Natural killer cell treated with Interleukin-12 subunit alpha and Interleukin-12 subunit beta and Interleukin-15 and Interleukin-18, amount 100 ng/mL, for 72 hours (primary cell): Measurements from ENCODE around the gene MSI2. TPM values are rescaled to one million over a fixed set of nuclear protein-coding genes. Genes with fewer than 3 reads are reported as not detected.

ENCODE experiments used
- ATAC-seq, 2 donors: fragments of 150-1000 bp; cut with Tn5 transposase in 1 of 2; sonication (Bioruptor Pico), chemical (Tn5 transposase) in 1 of 2; 2 replicates each; pipeline ENCODE4 v1.10.0; 2021
- DNase-seq: peaks from one replicate; pipeline ENCODE4 v3.0.0; 2022; ENCODE audit warnings: low spot score
- H3K27ac Mint-ChIP-seq, 2 donors: 1 replicate in 1 of 2; 2 replicates in 1 of 2; pipeline ENCODE4 v1.8.0; 2022; ENCODE audit warnings: mixed read lengths in 2 of 2, mild to moderate bottlenecking in 1 of 2, moderate library complexity in 1 of 2
- H3K27me3 Mint-ChIP-seq, 2 donors: 1 replicate in 1 of 2; 2 replicates in 1 of 2; pipeline ENCODE4 v1.8.0; 2022; ENCODE audit warnings: mixed read lengths in 2 of 2
- H3K36me3 Mint-ChIP-seq: one replicate; pipeline ENCODE4 v1.8.0; 2022; ENCODE audit warnings: mixed read lengths
- H3K4me1 Mint-ChIP-seq, 2 donors: 1 replicate in 1 of 2; 2 replicates in 1 of 2; pipeline ENCODE4 v1.8.0; 2022; ENCODE audit warnings: low read depth in 2 of 2, mixed read lengths in 2 of 2, mild to moderate bottlenecking in 1 of 2
- H3K4me3 Mint-ChIP-seq: one replicate; pipeline ENCODE4 v1.8.0; 2022; ENCODE audit warnings: mixed read lengths
- H3K9me3 Mint-ChIP-seq: 2 replicates; pipeline ENCODE4 v1.8.0; 2022; ENCODE audit warnings: mixed read lengths
- total RNA-seq, 2 donors: library from RNA; stranded (reverse); gene quantifications; one replicate each; pipeline ENCODE4 v1.2.3, GENCODE V29; 2022

The MSI2 gene
- total RNA-seq, 2 donors from 2014 or later, result 51.3 to 126 TPM

DNA sequence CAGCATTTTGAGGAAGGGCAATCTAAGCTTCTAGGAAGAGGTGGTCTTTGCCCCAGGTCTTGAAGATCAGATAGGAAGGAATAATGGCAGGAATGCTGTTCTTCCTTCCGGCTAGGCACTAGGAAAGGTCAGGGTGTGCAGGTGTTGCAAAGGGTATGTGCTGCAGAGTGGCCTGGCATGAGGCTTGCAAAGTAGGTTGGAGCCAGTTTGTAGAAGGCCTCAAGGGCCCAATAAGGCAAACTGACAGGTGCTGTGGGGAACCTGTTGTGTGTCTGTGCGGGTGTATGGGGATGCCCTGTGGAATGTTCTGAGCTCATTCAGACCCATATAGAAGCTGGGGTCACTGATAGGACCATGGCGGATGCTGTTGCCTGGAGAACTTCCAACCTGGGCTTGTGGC lies 12.7 kb downstream of the MSI2 start:
- ATAC-seq (no peak), DNase-seq (no peak)
- H3K27me3 Mint-ChIP-seq, result no peaks in the 10 kb centered on the region
- H3K27ac Mint-ChIP-seq, result no peak overlapping the region
- peaks cover 9% of the 10 kb centered on the region for H3K36me3 Mint-ChIP-seq
- no peaks in the 10 kb centered on the region for H3K9me3 Mint-ChIP-seq
- H3K4me1 Mint-ChIP-seq, result peaks cover 15 to 18% of the 10 kb centered on the region in 2 donors
- H3K4me3 Mint-ChIP-seq, result no peak overlapping the region

DNA sequence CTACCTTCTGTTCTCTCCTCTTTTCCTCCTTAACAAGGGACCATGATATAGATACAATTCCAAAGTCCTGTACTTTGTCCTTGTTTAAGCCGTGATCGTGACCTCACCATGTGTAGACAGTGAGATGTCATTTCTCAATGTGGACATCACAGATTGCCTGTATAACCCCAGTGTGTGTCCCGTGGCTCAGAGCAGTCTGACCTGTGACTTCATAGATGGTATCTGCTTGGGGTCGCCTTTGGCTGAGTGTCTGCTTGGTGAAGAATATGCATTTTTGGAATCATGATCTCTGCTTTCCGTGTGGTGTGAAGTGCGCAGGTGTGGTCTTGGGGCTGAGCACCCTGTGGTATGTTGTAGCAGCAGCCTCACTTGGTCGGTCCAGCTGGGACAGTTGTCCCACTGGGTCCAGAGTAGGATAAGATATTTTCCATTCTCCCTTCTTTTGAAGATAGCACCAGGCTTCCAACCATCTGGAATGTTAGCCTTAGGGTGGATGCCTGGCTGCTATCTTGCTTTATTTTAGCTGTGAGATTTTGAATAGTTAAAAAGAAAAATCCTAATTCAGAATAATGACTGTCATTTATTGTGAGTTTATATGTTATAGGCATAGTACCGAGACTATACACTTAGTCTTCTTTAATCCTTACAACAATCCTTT lies 13.4 kb downstream of the MSI2 start:
- ATAC-seq, result no peak
- DNase-seq, result no peak
- Mint-ChIP-seq H3K4me1 (peaks cover 15 to 17% of the 10 kb centered on the region in 2 donors), H3K27ac (peak overlapping the region in 1 of 2 donors; percentile 7), H3K36me3 (peaks cover 13% of the 10 kb centered on the region), H3K9me3 (no peaks in the 10 kb centered on the region), H3K4me3 (no peak overlapping the region), H3K27me3 (no peaks in the 10 kb centered on the region)

DNA sequence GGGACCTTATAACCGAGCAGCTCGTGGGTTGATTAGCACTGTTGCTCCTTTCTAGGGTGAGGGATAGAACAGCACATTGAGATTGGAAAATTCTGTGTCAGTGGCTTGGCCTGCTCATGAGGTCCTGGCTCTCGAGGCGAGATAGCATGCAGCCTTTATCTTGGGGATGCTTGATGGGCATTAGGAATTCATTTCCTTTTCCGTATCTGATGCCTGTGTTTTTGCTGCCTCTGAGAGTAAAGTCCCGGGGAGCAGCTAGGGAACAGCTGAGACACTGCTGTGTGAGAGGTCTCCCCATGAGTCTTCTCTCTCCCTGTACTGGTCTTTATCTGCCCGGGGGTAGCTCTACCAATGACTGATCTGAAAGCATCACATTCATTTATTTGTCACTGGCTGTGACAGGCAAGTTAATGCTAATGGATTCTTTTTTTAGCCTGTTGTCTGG lies 14.5 kb downstream of the MSI2 start:
- peak overlapping the region in 1 of 2 donors; percentile 55 for H3K27ac Mint-ChIP-seq
- no peaks in the 10 kb centered on the region for H3K27me3 Mint-ChIP-seq
- DNase-seq (no peak), ATAC-seq (no peak)
- no peaks in the 10 kb centered on the region for H3K9me3 Mint-ChIP-seq
- H3K4me1 Mint-ChIP-seq, result peaks cover 15 to 22% of the 10 kb centered on the region in 2 donors
- peaks cover 13% of the 10 kb centered on the region for H3K36me3 Mint-ChIP-seq
- H3K4me3 Mint-ChIP-seq, result no peak overlapping the region

DNA sequence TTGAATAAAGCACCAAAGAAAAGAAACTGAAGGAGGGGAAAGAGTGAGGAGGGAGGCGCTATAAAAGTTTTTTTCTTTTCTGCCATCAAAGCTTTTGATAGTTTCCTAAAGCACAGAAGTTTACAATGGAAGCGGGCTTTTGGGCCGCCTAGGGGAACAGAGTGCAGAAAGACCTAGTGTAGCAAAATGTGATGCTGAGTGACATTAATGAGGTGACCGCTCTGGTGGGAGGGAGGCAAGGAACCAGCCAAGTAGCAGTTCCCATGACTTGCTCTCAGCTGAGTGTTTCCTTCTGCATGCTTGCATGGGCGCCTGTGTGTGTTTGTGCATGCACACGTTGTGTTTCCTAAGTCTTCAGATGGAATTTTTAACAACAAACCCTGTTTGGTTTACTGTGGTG lies 15.5 kb downstream of the MSI2 start:
- Mint-ChIP-seq H3K4me3 (no peak overlapping the region), H3K4me1 (peaks cover 20 to 21% of the 10 kb centered on the region in 2 donors), H3K27me3 (no peaks in the 10 kb centered on the region), H3K36me3 (peaks cover 13% of the 10 kb centered on the region), H3K27ac (no peak overlapping the region), H3K9me3 (no peaks in the 10 kb centered on the region)
- DNase-seq (no peak), ATAC-seq (no peak)

DNA sequence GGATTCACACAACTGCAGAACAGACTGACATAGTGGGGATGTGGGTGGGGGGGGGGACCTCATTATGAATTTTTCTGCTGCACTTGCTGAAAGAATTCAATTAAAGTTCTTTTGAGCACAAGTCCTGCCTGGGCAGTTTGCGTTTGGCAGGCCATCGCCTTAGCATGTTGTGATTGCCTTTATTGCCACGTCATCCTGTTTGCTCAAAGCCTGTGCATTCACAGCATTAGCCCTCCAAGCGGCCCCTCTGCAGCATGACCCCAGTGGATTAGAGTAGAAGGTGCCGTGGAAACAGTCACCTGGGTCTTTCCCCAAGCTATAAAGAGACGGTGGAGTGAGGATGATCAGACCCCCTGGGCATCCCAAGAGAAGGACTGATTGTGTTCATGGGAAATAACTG lies 17.2 kb downstream of the MSI2 start:
- Mint-ChIP-seq H3K4me1 (peaks cover 14 to 16% of the 10 kb centered on the region in 2 donors), H3K4me3 (no peak overlapping the region), H3K9me3 (no peaks in the 10 kb centered on the region), H3K27me3 (no peaks in the 10 kb centered on the region), H3K36me3 (peaks cover 5% of the 10 kb centered on the region), H3K27ac (no peak overlapping the region)
- DNase-seq (no peak), ATAC-seq (no peak)

DNA sequence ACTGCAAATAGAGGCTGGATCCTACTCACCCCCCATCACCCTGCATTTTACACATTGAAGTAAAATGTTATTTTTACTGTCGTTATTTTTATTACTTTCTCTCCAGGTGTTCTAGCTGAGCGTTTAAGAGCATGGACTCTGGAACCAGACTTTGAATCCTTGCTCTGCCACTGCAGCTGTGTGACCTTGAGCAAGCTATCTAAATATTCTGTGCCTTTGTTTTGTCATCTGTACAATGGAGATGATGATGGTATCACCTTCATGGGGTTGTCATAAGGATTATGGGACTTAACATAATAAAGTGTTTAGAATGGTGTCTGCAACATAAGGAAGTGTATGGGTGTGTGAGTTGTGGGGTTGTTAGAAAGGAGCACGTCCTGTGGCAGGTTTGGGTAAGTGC lies 17.8 kb downstream of the MSI2 start:
- H3K9me3 Mint-ChIP-seq, result no peaks in the 10 kb centered on the region
- no peaks in the 10 kb centered on the region for H3K27me3 Mint-ChIP-seq
- peaks cover 5% of the 10 kb centered on the region for H3K36me3 Mint-ChIP-seq
- no peak overlapping the region for H3K4me3 Mint-ChIP-seq
- ATAC-seq, result no peak
- no peak for DNase-seq
- peaks cover 14 to 16% of the 10 kb centered on the region in 2 donors for H3K4me1 Mint-ChIP-seq
- H3K27ac Mint-ChIP-seq, result no peak overlapping the region

DNA sequence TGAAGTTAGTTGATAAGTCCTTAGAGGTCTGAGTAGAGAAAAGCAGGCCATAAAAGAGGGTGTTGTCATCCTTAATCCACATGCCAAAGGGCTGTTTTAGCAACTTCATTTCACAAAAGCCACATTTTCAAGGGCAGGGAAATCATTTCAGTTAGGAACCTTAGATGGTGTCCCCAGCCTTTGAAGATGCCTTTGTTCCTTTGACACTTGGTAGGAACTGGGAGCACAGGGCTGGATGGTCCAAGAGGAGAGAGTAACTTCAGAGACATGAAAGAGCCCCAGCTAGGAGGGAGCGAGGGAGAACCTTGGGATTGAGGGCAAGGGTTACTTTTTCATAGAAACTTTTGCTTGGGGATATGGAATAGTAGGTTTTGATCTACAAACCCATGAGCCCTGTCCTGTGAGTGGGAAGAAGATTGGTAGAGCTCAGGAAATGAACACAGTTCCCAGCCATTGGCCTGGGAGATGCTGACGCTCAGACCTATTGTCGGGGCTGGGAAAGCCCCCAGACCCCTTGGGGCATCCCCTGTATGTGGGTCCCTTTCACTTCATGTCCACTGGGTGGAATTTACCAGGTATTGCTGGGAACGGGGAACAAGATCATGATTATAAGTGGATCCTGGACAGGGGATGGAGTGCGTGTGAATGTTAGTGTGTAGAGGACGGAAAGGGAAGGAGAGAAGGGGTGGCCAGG lies 18.9 kb downstream of the MSI2 start:
- ATAC-seq (no peak), DNase-seq (no peak)
- Mint-ChIP-seq H3K4me3 (no peak overlapping the region), H3K27me3 (no peaks in the 10 kb centered on the region), H3K36me3 (peaks cover 5% of the 10 kb centered on the region), H3K4me1 (peaks cover 16 to 20% of the 10 kb centered on the region in 2 donors), H3K27ac (no peak overlapping the region), H3K9me3 (no peaks in the 10 kb centered on the region)

DNA sequence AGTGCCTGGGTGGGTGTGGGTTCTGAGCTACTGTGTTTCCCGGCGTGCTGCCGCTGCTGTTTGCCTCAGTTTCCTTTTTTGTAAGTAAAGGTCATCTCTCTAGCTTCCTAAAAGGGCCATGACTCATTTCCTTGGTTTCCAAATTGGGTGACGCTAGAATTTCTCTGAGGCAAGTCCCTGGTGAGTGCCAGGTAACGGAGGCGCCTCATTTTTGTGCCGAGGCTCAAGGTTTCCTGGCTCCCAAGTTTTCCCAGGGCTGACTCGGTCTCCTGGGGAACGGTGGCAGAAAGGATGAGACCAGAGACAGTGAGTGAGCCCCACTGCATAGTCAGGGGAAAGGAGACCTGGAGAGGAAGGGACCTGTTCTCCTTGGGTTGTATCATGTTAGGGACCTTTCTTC lies 20.3 kb downstream of the MSI2 start:
- Mint-ChIP-seq H3K9me3 (no peaks in the 10 kb centered on the region), H3K27ac (no peak overlapping the region), H3K4me3 (no peak overlapping the region), H3K27me3 (no peaks in the 10 kb centered on the region), H3K4me1 (peaks cover 19 to 22% of the 10 kb centered on the region in 2 donors), H3K36me3 (peaks cover 5% of the 10 kb centered on the region)
- ATAC-seq (no peak), DNase-seq (no peak)

DNA sequence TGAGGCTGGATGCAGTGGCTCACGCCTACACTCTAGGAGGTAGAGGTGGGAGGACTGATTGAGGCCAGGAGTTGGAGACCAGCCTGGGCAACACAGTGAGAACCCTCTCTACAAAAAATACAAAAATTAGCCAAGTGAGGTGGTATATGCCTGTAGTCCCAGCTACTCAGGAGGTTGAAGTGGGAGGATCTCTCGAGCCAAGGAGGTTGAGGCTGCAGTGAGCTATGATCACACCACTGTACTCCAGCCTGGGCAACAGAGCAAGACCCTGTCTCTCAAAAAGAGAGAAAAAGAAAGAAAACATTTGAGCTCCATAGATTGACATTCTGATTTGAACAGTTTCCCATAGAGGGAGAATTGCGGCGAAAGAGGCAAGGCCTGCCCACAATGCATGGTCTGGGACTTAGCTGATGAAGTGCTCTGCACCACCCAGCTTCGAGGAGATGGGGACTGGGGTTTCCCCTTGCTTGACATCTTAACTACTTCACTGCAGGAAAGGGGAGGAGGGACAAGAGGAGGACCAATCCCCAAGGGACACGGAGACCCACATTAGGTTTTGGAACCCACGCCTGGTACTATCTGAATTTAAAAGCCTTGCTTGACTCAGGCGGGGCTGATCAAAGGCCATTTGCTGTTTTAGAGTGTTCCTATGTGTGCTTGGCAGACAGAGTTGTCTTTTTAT lies 21.7 kb downstream of the MSI2 start:
- H3K27me3 Mint-ChIP-seq, result no peaks in the 10 kb centered on the region
- ATAC-seq (no peak), DNase-seq (no peak)
- no peak overlapping the region for H3K4me3 Mint-ChIP-seq
- H3K4me1 Mint-ChIP-seq, result peaks cover 28 to 30% of the 10 kb centered on the region in 2 donors
- peaks cover 5% of the 10 kb centered on the region for H3K36me3 Mint-ChIP-seq
- no peaks in the 10 kb centered on the region for H3K9me3 Mint-ChIP-seq
- no peak overlapping the region for H3K27ac Mint-ChIP-seq

DNA sequence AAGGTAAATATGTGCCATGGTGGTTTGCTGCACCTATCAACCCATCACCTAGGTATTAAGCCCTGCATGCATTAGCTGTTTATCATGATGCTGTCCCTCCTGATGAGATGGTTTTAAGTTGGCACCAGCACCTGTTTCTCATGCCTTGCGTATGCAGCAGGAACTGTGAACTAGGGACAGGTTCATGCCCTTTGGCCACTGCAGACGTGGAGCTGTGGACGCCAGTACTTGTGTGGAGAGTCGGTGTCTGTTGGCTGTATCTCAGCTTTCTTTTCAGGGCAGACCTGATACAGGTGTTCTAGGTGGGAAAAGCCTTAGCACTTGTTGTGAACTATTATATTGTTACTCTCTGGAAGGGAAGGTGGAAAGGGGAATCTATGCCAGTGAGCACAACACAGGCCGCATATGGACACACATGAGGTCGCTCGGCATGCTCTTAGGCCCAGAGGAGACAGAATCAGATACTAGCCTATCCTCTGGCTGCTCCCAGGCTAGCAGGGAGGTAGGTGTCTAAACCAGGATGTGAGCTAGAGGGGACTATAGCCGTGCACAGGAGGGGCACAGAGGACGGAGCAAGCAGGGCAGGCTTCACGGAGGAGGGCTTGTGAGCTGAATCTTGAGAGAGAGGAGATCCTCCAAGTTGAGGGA lies 22.5 kb downstream of the MSI2 start:
- peaks cover 5% of the 10 kb centered on the region for H3K36me3 Mint-ChIP-seq
- H3K4me3 Mint-ChIP-seq, result no peak overlapping the region
- H3K27me3 Mint-ChIP-seq, result no peaks in the 10 kb centered on the region
- H3K4me1 Mint-ChIP-seq, result peaks cover 33 to 36% of the 10 kb centered on the region in 2 donors
- no peak for DNase-seq
- H3K27ac Mint-ChIP-seq, result no peak overlapping the region
- no peak for ATAC-seq
- no peaks in the 10 kb centered on the region for H3K9me3 Mint-ChIP-seq

DNA sequence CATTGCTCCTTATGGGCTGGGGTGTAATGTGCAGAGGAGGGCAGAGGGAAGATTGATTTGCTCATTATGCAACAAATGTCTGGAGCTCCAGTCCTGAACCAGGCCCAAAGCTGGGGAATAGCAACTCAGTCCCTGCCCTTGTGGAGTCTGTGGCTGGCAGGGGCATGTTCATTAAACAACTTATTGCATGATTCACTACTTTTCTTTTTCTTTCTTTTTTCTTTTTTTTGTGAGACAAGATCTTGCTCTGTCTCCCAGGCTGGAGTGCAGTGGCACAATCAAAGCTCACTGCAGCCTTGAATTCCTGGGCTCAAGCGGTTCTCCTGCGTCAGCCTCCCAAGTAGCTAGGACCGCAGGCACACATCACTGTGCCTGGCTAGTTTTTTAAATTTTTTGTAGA lies 23.1 kb downstream of the MSI2 start:
- H3K4me3 Mint-ChIP-seq, result no peak overlapping the region
- DNase-seq, result no peak
- peaks cover 37 to 38% of the 10 kb centered on the region in 2 donors for H3K4me1 Mint-ChIP-seq

DNA sequence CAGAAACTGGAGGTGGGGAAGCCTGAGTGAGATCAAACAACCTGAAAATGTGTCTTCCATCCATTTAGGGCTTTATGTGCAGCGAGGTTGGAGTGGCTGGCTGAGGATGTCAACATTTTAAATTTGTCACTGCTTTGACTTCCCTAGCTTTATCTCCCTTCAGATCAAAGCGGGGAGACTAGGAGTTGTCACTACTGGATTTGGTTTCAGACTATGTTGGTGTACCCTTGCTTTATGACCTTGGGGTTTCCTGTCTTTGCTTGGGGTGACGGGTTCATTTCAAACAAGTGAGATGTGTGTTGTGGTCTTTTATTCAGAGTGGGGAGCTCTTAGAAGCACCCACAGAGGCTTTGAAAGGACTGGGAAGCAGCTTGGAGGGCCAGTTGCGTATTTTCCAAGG lies 25.6 kb downstream of the MSI2 start:
- Mint-ChIP-seq H3K4me1 (peaks cover 51 to 52% of the 10 kb centered on the region in 2 donors), H3K27ac (no peak overlapping the region), H3K36me3 (no peaks in the 10 kb centered on the region), H3K4me3 (no peak overlapping the region), H3K9me3 (no peaks in the 10 kb centered on the region), H3K27me3 (no peaks in the 10 kb centered on the region)
- DNase-seq, result no peak
- ATAC-seq, result no peak

More for the DNA sequence above, 23.1 kb downstream of the MSI2 start:
- Mint-ChIP-seq H3K27me3 (no peaks in the 10 kb centered on the region), H3K9me3 (no peaks in the 10 kb centered on the region), H3K27ac (no peak overlapping the region), H3K36me3 (peaks cover 3% of the 10 kb centered on the region)
- ATAC-seq, result no peak

DNA sequence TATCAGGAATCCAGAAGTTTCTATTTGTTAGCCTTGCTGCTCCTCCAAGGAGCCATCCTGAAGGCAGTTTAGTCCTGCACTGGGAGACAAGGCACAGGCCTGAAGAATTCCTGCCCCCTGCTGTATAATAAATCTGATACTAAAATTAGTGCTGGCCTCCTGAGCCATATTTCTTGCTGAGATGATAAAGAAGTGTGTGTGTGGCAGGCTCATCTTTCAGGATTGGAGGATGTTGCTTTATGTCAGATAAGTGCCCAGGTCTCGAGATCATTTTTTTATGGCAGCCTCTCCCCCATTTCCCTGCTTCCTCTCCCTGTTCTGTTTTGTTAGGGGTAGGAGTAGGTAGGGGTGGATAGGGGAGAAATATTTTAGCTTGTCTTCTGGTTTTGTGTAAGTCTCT lies 26.0 kb downstream of the MSI2 start:
- no peaks in the 10 kb centered on the region for H3K36me3 Mint-ChIP-seq
- no peak overlapping the region for H3K27ac Mint-ChIP-seq
- H3K4me3 Mint-ChIP-seq, result no peak overlapping the region

More for the DNA sequence above, 26.0 kb downstream of the MSI2 start:
- ATAC-seq (no peak), DNase-seq (no peak)
- H3K27me3 Mint-ChIP-seq, result no peaks in the 10 kb centered on the region
- H3K4me1 Mint-ChIP-seq, result peaks cover 51 to 54% of the 10 kb centered on the region in 2 donors
- no peaks in the 10 kb centered on the region for H3K9me3 Mint-ChIP-seq
